GM21447 (cell line): ENCODE data around the gene SH3PXD2A.

ENCODE experiments used
- ATAC-seq: cut with Tn5 transposase; IDR thresholded peaks from one replicate; pipeline ENCODE4 v1.9.1; 2021; ENCODE audit not compliant: unreplicated experiment

SH3PXD2A gene

DNA sequence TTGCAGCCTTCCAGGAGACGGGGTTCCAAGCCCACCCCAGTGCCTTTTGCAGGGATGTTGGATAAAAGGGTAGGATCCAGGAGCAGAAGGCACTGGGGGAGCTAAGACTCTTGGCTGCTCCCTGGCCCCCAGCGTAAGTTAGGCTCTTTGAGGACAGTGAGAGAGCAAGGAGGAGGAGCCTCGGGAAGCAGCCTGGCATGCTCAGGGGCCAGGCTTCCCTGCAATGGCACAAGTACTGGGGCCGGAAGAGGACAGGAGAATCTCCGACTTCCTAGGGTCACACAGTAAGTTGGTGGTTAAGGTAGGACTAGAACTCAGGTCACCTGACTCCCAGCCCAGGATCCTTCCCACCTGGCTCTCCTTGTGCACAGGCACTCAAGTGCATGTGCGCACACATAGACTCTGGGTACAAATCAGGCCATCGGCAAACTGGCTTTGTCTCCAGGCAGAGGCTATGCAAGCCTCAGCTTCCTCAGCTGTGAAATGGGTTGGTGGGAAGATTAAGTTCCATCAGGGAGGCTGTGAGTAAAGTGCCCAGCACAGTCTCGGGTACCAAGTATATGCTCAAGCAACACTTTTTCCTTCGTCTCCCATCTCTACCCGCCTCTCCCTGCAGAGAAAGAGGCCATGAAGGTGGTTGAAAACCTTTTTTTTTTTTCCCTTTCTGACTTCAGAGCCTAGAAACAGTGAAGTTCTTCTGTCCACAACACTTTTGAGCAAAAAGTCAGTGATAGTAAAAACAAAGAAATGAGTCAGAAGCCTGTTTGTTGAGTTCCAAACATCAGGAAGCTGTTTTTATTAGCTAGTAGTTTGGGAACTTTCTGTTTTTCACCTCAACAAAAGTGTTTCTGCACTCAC is 282.8 kb downstream of the SH3PXD2A start:
- no peak for ATAC-seq

DNA sequence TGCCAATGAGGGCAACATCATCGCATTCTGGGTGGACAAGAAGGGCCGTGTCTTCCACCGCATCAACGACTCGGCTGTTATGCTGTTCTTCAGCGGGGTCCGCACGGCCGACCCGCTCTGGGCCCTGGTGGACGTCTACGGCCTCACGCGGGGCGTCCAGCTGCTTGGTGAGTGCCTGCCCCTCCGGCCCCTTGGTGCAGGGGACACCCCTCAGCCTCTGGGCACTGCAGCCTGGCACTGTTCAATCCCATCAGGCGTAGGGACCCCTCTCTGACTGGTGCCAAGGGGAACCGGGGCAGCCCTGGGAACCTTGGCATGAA is 283.8 kb downstream of the SH3PXD2A start:
- ATAC-seq = no peak

DNA sequence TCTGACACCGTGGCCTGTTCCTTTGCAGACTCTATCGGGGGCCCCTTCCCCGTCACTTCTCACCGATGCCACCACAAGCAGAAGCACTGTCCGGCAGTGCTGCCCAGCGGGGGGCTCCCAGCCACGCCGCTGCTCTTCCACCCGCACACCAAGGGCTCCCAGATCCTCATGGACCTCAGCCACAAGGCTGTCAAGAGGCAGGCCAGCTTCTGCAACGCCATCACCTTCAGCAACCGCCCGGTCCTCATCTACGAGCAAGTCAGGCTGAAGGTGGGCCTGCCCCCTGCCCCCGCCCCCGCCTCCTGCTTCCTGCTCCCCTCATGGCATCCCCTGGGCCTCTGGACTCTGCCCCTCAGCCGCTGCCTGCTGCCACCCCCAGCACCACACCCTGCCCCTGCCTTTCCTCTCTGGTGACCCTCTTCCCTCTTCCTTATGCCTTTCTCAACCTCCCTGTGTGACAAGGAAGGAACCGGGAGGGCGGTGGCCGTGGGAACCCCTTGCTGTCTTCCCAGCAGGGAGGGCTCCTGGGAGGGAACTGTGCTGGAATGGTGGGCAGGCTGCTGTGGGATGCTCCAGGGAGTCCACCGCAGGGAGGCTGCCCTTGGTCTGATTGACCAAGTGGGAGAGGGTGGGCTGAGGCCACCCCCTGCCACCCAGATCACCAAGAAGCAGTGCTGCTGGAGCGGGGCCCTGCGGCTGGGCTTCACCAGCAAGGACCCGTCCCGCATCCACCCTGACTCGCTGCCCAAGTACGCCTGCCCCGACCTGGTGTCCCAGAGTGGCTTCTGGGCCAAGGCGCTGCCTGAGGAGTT is 284.3 kb downstream of the SH3PXD2A start:
- ATAC-seq = no peak

DNA sequence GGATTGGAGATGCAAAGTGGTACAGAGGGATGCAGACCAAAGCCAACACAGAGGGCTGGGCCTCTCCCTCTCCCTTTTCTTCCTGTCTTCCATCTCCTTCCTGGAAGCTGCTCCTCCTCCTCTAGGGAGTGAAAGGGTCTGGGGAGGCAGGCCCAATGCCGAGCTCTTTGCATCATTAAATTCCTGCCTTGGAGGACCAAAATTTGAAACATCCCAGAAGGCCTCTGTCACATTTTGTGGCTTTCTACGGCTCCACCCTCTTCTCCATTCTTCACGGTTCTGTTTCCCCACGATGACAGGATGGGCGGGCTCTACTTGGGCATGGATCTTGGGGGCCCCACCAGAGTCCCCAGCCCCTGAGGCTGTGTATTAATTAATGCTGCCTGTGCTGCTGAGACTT is 285.5 kb downstream of the SH3PXD2A start:
- ATAC-seq = no peak

DNA sequence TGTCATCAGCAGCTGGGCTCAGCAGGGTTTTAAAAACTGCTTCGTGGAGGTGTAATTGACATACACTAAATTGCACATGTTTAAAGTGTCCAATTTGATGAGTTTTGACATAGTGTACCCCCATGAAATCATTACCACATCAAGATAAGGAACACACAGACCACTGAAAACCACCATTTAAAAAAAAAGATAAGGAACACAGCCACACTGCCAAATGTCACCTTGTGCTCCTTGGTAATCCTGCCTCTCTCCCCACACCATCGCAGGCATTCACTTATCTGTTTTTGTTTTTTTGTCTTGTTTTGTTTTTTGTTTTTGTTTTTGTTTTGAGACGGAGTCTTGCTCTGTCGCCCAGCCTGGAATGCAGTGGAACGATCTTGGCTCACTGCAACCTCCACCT is 286.9 kb downstream of the SH3PXD2A start:
- ATAC-seq = no peak

DNA sequence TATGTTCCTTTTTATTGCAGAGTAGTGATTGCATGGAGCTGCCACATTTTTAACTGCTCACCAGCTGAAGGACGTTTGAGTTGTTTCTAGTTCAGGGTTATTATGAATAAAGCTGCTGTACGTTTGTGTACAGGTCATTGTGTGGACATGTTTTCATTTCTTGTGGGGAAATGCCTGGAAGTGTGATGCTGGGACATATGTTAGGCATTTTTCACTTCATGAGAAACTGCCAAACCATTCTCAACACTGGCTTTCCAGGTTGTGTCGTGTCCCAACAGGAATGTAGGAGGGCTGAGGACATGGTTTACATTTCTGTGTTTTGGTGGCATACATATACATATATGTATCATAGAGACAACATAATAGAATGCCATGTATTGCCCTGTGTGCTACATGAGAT is 288.8 kb downstream of the SH3PXD2A start:
- ATAC-seq = no peak

DNA sequence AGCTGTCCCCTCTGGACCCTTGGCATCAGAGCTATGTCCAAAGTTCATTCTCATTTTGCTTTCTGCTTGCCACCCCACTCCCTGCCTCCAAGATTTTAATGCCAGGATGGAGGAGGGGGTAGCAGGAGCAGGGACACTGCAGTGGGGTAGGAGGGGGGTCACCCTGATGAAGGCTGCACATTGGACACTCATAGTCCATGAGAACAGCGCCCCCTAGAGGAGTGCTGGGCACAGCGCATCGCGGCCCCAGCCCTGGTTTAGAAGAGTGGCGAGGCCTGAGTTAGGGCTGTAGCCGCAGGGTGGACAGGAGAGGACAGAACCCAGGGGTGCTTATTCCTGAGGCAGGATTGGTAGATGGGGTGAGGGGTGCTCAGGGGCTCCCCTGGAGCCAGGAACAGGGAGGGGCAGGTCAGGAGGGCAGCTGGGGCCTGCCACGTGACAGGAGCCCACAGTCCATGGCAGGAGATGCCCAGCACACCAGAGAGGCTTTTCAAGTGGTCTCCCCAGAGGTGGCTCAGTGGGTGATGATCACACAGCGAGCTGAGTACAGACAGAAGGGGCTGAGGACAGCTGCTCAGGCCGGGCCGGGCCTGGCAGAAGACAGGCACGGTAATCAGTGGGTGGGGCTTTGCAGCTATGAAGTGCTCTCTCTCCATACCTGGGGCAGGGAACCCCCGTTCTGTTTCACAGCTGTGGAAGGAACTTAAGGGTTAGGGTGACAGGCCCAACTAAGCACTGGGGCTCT is 290.4 kb downstream of the SH3PXD2A start:
- no peak for ATAC-seq

DNA sequence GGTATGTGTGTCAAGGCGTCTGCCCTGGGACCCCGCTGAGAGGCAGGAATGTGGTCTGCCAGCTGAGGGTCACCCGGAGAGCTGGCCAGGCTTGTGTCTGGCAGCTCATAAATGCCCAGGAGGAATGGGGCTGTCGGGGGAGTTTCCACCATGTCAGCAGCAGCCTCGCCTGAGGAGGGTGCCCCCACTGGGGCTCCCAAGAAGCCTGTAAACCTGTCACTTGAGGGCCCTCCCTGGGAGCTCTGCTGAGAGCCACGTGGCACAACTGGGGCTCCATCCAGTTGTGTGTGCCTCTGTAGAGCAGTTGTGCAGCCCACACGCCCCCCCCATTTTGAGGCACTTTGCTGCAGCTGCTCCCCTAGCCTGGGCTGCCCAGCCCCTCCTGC is 291.3 kb downstream of the SH3PXD2A start:
- ATAC-seq = no peak

DNA sequence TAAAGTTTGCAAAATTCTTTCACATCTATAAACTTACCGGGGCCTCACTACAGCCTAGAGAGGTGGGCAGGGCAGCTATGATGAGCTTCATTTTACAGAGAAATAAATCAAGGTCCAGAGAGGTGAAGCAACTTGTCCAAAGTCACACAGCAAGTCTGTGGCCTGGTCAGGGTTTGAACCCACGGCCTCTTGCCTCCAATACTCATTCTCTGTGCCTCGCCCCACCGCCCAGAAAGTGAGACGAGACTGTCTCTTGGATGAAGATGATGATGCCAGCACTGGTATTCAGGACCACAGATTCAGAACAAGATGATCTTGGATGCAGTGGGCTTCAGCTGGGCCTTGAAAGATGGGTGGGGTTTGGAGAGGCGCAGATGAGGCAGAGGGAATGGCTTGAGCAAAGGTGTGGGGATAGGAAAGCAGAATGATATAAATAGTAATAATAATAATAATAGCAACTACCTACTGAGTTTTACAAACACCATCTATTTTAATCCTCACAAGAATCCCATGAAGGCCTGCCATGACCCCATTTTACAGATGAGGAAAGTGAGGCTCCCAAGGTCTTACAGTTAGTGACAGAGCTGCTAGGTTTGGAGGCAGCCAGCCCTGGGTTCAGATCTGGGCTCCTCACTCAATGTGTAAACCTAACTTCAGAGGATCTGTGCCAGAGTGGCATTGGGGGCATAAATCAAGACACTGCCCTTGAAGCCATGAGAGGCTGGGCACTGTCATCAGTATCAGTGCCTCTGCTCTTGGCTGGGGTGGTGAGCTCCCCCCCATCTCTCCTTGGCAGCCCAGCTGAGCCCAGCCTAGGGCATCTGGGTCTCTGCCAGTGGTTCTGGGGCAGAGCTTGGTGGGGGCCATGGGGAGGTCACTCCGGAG is 291.9 kb downstream of the SH3PXD2A start:
- no peak for ATAC-seq

DNA sequence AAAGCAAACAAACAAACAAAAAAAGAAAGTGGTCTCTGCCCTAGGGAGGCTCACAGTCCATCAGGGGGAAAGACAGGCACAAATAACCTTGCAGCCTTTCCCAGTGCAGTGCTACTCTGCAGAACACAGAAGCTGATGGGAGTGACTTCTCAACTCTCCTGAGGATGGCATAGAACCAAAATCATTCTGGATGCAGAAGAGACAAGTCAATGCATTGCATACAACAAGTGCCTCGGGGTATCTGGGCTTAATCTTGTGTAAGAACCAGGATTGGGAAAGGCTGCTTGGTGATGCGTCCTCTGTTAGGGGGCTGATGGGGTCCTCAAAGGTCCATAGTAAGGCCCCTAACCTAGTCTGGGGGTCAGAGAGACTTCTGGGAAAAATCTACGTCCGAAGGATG is 293.0 kb downstream of the SH3PXD2A start:
- no peak for ATAC-seq

DNA sequence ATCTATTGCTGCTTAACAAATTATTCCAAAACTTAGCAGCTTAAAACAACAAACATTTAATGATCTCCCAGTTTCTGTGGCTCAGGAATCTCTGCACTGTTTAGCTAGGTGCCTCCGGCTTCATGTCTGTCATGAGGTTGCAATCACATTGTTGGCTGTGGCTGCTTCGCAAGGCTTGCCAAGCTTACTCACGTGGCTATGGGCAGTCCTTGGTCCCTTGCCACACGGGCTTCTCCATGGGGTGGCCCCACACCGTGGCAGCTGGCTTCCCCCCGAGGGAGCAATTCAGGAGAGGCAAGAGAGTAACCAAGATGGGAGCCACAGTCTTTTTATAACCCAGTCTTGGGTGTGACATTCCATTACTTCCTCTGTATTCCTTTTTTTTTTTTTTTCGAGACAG is 294.5 kb downstream of the SH3PXD2A start:
- ATAC-seq = no peak

DNA sequence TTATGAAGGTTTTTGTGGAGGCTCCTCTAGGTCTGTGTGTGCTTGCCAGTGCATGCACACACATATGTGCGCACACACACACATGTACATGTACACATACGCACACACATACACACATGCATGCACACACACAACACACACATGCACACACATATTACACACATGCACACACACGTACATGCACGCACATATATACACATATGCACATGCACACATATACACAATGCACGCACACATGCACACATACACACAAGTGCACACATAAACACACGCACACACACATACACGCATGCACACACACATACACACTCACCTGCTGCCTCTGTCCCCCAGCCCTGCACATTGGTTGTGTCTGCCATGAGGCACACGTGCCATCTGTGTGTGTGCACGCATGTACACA is 295.6 kb downstream of the SH3PXD2A start:
- ATAC-seq = no peak

DNA sequence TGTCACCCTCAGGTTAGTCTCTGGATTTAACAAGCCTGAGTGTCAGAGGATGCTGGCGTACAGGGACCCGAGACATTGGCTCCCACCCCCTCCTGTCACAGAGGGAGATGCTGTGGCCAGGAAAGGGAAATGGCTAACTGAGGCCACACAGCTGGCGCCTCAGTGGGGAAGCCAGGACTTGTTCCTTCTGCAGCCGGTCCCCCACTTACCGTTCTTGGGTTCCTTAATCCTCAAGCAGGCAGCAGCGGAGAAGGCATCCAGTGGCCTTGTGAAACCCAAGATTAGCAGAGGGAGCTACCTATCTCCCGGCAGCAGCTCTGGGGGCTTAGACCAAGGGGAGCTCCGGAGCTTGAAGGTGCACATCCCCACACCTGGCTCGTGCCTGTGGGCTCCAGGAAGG is 296.5 kb downstream of the SH3PXD2A start:
- no peak for ATAC-seq

DNA sequence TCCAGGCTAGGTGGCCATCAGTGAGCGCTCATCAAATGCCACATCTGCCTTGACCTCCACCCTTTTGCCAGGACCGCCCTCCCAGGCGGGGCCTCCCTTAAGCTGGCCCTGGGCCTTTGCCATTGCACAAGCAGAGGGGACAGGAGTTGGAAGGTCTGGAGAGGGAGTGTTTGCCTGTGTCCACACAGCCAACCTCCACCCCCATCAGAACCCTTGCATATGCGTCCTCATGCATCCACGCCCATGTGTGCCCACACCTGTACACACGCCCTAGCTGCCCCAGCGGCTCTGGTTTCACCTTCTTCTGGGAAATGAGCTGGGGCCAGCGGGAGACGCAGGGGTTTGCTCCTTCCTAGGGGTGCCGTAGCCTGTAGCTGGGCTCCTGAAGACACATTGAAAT is 297.9 kb downstream of the SH3PXD2A start:
- no peak for ATAC-seq

DNA sequence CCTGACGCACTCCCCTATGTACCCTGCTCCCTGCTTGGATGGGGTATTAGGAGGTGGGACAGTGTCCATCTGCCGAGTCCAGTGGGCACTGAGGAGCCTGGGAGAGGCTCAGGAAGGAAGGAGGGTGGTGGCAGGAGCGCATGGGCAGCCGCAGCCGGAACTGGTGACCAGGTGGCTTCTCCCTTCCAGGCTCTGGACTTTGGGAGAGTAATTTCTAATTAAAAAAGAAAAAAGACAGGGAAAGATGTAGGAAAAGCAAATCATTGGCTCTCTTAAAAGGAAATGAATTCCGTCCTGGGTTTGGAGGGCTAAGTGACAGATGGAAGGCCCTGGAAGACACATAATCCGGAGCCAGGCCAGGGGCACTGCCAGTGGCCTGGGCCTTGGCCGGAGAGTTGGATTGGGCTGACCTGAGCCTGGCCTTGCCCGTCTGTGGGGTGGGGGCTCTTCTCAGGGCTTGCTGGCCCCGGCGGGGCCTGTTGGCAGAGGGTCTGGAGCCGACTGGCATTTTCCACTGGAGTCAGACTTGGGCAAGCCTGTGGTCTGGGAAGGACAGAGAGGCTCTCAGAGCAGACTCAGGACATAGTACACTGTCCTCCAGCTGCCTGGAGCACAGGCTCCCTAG is 298.9 kb downstream of the SH3PXD2A start:
- no peak for ATAC-seq

DNA sequence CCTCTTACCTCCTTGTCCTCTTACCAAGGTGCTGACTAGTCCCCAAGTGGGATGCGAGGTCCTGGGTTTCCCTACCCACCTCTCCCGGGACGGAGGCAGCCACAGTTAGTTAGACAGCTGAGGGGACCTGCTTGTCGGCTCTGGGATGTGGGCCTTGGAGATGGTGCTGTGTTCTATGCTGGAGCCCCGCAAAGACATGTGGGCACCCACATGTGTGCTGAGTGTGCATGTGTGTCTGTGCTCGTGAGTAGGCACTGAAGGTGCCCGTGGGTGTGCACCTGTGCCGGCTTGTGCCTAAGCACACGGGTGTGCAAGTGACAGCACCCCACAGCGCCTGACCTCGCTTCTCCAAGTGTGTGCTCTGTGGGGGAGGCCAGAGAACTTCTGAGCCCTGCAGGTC is 299.7 kb downstream of the SH3PXD2A start:
- no peak for ATAC-seq

DNA sequence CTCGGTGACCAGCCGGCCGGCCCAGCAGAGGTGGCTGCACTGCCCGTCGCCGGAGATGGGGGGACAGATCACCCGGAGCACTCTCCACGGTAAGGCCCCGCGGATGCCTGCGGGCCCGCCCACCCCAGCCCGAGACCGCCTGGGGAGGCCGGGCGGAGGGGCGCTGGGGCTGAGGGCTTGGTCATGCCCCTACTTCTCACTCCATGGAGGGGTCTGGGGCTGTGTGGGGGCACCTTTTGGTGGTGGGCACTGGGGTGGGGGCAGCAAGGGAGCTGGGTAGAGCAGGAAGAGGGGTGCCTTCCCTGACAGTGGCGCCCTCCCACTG is 300.1 kb downstream of the SH3PXD2A start:
- ATAC-seq = no peak

DNA sequence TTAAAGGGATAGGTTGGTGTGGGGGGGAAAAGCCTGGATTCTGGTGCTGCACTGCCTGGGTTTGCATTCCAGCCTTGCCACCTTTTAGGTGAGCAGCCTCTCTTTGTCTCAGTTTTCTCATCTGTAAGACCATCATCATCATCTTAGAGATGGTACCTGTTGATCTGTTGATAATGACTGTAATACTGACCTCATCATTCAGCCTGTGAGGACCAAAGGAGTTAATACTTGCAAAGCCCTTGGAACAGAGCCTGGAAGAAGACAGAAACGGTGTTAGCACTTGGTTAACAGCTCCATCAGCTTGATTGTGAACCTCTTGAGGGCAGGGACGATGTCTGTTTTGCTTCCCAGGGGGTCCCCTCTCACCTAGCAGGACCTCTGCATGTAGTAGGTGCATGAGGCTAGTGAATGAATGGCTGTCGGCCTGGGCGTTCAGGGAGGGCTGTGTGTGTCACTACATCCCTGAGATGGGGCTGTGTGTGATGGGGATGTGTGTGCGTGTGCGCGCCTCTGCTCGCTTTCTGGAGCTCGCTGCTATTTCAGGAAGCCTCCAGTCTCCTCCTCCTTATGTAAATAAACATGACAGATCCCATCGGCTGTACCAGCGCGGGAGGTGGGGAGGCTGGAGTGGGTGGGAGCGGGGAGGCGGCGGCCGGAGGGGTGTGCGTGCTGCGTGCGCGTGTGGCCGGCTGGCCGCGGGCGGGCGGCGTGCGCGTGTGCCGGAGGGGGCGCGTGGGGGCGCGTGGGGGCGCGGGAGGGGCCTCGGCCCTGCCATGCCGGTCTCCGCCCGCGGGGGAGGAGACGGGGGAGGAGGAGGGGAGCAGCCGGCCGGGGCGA is 300.7 kb downstream of the SH3PXD2A start:
- ATAC-seq = no peak

DNA sequence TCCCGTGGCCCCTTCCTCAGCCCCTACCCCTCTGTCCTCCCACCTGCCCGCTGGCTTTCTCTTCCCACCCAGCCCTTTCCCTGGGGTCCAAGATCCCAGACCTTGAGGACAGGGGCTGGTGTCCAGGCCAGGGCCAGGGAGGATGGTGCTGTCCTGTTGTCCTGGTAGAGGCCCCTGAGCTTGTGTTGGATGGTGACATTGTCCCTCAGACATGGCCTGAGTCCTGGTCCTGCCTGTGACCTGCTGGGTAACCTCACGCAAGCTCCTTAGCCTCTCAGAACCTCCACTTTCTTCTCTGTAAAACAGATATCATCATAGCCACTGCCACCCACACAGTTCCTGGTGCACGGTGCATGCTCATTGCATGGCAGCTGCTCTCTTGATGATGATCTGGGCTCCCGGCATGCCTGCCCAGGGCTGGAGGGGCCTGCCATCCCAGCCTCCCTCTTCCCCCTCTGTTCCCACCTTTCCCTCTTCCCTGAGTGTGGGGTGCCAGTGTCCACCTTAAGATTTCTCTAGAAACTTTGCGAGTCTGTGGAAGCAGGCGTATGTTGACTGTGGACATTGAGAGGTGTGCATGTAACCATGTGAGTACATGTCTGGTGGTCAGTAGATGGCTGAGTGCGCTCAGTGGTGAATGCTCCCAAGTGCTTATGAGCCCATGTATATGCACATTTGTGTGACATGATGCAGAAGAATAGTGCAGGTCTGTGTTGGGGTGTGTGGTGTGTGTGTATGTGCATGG is 301.5 kb downstream of the SH3PXD2A start:
- no peak for ATAC-seq
